GM18873 (cell line): Measurements from ENCODE around the gene ZNF106.

Source experiments
- ATAC-seq: cut with Tn5 transposase; IDR thresholded peaks from one replicate; pipeline ENCODE4 v1.9.1; 2021; ENCODE audit warnings: mild to moderate bottlenecking, moderate library complexity, moderate number of reproducible peaks; ENCODE audit not compliant: unreplicated experiment, low FRiP score

The ZNF106 gene

DNA sequence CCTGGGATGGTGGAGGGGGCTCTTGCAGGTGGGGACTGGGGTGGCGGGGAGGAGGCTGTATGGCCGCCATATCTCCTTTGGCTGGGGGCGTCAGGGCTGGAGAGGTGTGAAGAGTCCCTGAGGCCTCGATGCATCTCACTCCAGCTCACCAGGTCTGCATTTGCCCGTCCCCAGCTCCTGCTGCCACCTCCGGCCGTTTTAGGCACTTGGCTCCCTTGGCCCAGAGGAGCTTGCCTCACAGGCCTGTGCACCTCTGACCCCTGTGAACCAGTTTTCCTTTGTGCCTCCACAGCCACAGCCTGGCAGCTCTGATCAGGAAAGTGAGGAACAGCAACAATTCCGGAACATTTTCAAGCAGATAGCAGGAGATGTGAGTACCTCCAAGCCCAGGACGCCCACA lies 81.9 kb downstream of the ZNF106 start:
- ATAC-seq: no peak

DNA sequence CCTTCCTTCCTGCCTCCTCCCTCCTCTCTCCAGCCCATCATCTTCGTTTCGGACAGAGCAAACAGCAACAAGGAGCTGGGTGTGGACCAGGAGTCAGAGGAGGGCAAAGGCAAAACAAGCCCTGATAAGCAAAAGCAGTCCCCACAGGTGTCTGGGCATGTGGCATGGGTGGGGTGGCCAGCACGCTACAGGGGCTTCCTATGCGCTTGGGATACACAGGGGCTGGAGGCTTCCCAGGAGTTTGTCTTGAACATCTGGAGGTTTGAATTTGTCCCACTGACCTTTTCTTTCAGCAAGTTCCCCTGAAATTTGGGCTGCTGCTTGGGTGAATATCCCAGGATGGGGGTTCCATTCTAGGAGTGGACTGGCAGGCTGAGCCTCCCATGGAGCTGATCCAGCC lies 82.8 kb downstream of the ZNF106 start:
- ATAC-seq: no peak

DNA sequence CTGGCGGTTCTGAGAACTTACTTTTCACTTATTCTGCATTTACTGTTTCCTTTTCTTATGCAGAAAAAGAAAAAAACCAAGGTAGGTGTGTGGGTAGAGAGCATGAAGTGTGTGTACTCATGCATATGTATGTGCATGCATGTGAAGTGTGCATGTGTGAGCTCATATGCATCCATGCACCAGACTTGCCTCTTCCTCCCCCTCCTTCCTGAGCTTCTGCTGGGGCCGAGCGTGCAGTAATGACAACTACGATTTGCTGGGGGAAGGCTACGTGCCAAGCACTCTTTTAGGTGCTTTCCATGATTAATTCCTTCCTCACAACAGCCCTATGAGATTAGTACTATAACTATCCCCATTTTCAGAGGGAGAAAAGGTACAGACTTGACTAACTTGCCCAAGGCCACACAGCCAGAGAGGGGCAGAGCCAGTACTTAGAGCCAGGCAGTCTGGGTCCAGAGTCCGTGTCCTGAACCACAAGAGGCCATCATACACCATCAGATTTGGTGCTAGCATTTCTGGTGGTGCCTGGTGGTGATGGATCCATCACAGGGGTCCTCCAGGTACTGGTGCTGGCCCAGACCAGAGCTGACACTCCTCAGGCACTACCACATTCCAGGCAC lies 85.0 kb downstream of the ZNF106 start:
- ATAC-seq: no peak

DNA sequence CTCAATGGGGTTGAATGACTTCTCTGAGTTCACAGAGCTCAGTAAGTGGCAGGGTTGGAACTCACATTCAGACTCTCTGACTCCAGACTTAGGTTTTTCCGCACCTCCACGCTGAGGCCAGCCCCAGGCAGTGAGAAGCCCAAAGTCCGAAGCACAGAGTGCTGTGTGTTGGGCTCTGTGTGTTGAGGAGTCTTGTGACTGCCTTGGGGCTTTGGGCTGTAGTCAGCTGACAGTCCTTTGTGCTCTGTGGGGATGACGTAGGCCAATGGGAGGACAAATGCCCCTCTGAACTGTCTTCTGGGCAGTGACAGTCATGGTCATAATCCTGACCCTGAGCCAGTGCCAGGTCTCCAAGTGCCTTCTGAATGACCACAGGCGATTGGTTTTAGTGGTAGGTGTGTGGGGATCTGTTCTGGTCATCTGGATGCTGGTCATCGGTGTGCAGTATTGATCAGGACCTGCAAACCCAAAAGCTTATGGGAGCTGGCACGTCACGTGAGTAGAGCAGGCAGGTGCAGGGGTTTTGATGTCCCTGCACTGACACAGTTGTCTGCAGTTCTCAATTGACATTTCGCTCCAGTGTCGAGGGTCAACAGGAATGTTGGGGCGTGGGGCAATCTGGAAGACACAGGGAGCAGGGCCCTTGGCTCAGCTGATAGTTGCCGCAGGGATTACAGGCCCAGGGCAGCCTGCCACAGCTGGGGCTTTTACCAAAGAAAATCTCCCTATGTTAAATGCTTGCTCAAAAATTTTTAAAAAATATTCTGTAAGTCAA lies 86.3 kb downstream of the ZNF106 start:
- no peak for ATAC-seq

- ATAC-seq: no peak
Measured at GRCh38 chr15:42403389-42403788, 87.6 kb downstream of the ZNF106 start.

DNA sequence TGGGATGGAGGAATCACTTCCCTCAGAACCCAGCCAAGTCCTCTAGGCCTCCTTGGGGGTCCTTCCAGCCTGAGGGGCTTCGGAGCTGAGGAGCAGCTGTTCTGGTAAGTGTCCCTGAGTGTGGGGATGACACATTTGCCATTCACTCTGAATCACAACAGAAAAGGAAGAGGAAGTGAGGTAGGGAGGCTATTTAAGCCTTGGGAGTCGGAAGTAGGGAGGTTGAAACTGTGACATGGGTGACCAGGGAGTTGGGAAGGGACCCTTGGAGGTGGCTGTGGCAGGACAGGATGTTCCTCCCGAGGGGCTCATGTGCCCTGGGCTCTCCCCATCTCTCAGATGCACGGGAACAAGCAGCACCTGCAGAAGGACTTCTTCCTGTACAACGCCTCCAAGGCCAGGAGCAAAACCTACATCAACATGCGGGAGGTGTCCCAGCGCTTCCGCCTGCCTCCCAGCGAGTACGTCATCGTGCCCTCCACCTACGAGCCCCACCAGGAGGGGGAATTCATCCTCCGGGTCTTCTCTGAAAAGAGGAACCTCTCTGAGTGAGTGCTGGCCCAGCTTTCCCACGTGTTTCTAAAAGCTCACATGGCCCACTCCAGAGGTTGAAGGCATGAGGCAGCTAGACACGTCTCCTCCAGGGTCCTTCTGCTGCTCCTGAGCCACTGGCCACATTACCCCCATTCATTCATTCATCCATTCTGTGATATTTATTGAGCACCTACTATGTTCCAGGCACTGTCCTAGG lies 88.3 kb downstream of the ZNF106 start:
- no peak for ATAC-seq

GRCh38 chr15:42401544-42402454 lies 89.1 kb downstream of the ZNF106 start:
- ATAC-seq: no peak

DNA sequence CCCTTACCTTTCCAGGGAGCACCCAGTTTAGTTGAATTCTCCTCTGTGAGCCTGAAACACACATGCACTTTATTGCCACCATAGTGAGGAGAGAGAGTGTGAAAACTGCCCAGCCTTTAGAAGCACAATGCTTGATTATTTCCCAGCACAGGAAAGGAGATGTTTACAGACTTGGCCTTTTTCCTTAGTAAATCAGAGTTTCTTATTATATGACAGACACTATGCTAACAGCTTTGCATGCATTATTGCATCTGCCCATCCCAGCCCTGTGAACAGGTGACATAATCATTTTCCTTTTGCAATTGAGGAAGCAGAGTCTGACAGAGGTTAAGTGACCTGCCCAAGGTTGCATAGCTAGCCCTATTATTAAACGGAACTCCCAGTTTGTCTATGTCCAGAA lies 95.1 kb downstream of the ZNF106 start:
- ATAC-seq: no peak

DNA sequence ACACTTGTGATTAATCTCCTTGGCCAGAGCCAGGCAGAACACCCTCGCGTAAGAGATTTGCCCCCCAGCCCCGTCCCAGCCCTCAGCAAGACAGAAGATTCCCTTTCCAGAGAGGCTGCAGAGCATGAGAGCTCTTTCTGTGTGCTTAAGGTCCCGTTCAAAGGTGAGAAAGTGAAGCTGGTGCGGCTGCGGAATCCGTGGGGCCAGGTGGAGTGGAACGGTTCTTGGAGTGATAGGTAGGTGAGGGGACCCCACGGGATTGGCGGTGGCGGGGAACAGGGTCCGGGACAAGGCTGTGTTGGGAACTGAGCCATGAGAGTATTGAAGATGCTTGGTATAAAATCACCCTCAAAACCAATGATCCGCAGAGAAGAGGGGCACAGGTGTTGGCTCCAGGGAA lies 96.8 kb downstream of the ZNF106 start:
- no peak for ATAC-seq

DNA sequence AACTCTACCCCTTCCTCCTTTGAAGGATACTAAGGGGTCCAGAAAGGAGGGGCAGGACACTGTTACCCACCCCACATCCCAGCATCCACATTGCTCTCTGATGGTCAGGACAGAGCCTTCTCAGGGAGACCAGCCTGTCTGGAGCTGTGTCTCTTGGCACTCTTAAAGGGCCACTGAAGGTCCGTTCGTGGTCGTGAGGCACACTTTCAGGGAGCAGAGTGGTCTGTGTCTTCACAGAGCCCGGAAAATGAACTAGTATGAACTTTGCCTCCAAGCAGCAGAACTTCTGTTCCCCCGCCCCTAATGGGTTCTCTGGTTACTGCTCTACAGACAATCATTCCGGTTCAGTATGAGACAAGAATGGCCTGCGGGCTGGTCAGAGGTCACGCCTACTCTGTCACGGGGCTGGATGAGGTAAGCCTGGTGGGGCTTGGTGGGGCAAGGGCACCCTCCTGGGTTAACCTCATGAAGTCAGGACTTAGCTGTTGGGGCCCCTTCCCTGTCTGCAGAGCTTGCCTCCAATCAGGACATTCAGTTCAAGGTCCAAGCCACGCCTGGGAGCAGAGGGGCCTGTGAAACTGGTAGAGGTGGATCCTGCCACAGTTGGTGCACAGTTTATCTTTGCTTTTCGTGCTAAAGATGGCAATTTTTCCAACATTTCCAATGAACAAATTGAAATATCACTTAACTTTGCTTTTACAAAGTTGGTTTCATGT lies 98.5 kb downstream of the ZNF106 start:
- ATAC-seq: no peak

- no peak for ATAC-seq
Measured at GRCh38 chr15:42387603-42388002, 103.3 kb downstream of the ZNF106 start.

- ATAC-seq: no peak
Measured at GRCh38 chr15:42385980-42386700, 104.8 kb downstream of the ZNF106 start.

GRCh38 chr15:42385206-42385979 lies 105.5 kb downstream of the ZNF106 start:
- no peak for ATAC-seq

- ATAC-seq: no peak
Measured at GRCh38 chr15:42384597-42384996, 106.3 kb downstream of the ZNF106 start.

- ATAC-seq: no peak
Measured at GRCh38 chr15:42378011-42378410, 112.9 kb downstream of the ZNF106 start.

GRCh38 chr15:42375941-42376340 lies 115.0 kb downstream of the ZNF106 start:
- ATAC-seq: no peak

DNA sequence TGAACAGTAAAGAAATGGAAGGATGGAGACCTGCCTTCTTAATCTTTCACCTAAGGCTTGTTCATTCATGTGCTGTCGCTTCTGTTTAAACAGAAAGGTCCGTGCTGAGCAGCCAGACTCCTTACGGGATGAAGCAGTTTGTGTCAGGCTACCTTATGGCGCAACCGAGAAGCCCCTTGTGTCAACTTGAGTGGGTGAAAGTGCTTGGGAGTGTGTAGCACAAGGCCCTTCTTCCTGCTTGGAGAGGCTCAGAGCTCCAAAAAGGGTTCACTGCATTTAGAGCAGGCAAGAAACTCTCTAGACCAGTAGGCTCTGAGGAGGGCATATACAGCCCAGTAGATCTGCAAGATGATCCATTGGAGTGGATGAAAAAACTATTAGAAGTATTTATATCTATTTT lies 115.7 kb downstream of the ZNF106 start:
- ATAC-seq: no peak

GRCh38 chr15:42374810-42375209 lies 116.1 kb downstream of the ZNF106 start:
- ATAC-seq: no peak

- ATAC-seq: no peak
Measured at GRCh38 chr15:42373936-42374335, 117.0 kb downstream of the ZNF106 start.
